Astrocyte (in vitro differentiated cells and primary cell): ENCODE data around the gene TLX1. TPM values are rescaled to one million over a fixed set of nuclear protein-coding genes. Genes with fewer than 3 reads are reported as not detected.
"Not testable (repeated sequence)": the region's sequence is repeated elsewhere in the genome, so short reads cannot be mapped to it uniquely, and the experiment has no call there.

ENCODE experiments used
- DNase-seq: peaks from one replicate; pipeline ENCODE4 v3.0.0-alpha.2; 2010; ENCODE audit warnings: low read depth
- FAIRE-seq: peaks from 2 replicates; lab custom pipeline; 2011; peaks lifted over from hg19 to GRCh38; lab: Jason Lieb, UNC
- H2AFZ ChIP-seq: 2 replicates; pipeline ENCODE4 v1.6.0; 2012; ENCODE audit warnings: low read depth, low read length, inconsistent platforms
- H3K27ac ChIP-seq: 2 replicates; pipeline ENCODE4 v1.5.1; 2011; ENCODE audit warnings: low read depth, low read length, inconsistent platforms
- H3K27me3 ChIP-seq: 2 replicates; pipeline ENCODE4 v1.6.0; 2011; ENCODE audit warnings: low read length, inconsistent platforms; ENCODE audit not compliant: insufficient read depth
- H3K36me3 ChIP-seq: 2 replicates; pipeline ENCODE4 v1.5.1; 2011; ENCODE audit warnings: low read length, inconsistent platforms; ENCODE audit not compliant: insufficient read depth
- H3K4me1 ChIP-seq: 2 replicates; pipeline ENCODE4 v1.5.1; 2011; ENCODE audit warnings: low read length, inconsistent platforms; ENCODE audit not compliant: insufficient read depth
- H3K4me2 ChIP-seq: 2 replicates; pipeline ENCODE4 v1.6.0; 2012; ENCODE audit warnings: low read length, inconsistent platforms
- H3K4me3 ChIP-seq: 2 replicates; pipeline ENCODE4 v1.5.1; 2011; ENCODE audit warnings: low read depth, mild to moderate bottlenecking, low read length, inconsistent platforms; ENCODE audit not compliant: insufficient read depth
- H3K79me2 ChIP-seq: 2 replicates; pipeline ENCODE4 v1.6.0; 2012; ENCODE audit warnings: mild to moderate bottlenecking, low read length, inconsistent platforms; ENCODE audit not compliant: insufficient read depth
- H3K9ac ChIP-seq: 2 replicates; pipeline ENCODE4 v1.6.0; 2012; ENCODE audit warnings: mild to moderate bottlenecking, low read length, inconsistent platforms
- H3K9me3 ChIP-seq: 2 replicates; pipeline ENCODE4 v1.5.1; 2012; ENCODE audit warnings: low read depth, mild to moderate bottlenecking, low read length, inconsistent platforms; ENCODE audit not compliant: insufficient read depth
- H4K20me1 ChIP-seq: 2 replicates; pipeline ENCODE4 v1.6.0; 2012; ENCODE audit warnings: low read length, inconsistent platforms; ENCODE audit not compliant: insufficient read depth
- H3K27ac Mint-ChIP-seq: one replicate; pipeline ENCODE4 v1.8.0; 2021; ENCODE audit warnings: mild to moderate bottlenecking, mixed read lengths; ENCODE audit not compliant: unreplicated experiment
- H3K27me3 Mint-ChIP-seq: one replicate; pipeline ENCODE4 v1.8.0; 2021; ENCODE audit warnings: low read depth, mixed read lengths; ENCODE audit not compliant: unreplicated experiment
- H3K36me3 Mint-ChIP-seq: one replicate; pipeline ENCODE4 v1.8.0; 2021; ENCODE audit warnings: low read depth, mixed read lengths; ENCODE audit not compliant: unreplicated experiment
- H3K4me1 Mint-ChIP-seq: one replicate; pipeline ENCODE4 v1.8.0; 2021; ENCODE audit warnings: low read depth, mixed read lengths; ENCODE audit not compliant: unreplicated experiment
- H3K4me3 Mint-ChIP-seq: one replicate; pipeline ENCODE4 v1.8.0; 2021; ENCODE audit warnings: mild to moderate bottlenecking, moderate library complexity, mixed read lengths; ENCODE audit not compliant: unreplicated experiment
- H3K9me3 Mint-ChIP-seq: one replicate; pipeline ENCODE4 v1.8.0; 2021; ENCODE audit warnings: mild to moderate bottlenecking, mixed read lengths; ENCODE audit not compliant: unreplicated experiment
- CTCF ChIP-seq: IDR thresholded peaks from 2 replicates; pipeline ENCODE4 v1.5.1; 2011; ENCODE audit warnings: low read depth, mild to moderate bottlenecking, inconsistent platforms, low read length, moderate library complexity; ENCODE audit not compliant: insufficient read depth
- EZH2 ChIP-seq: IDR thresholded peaks from 2 replicates; pipeline ENCODE4 v1.6.1; 2012; ENCODE audit warnings: mild to moderate bottlenecking, low read length, inconsistent platforms; ENCODE audit not compliant: insufficient read depth
- total RNA-seq: library from RNA; stranded (reverse); gene quantifications from 2 replicates; pipeline ENCODE4 v1.2.1, GENCODE V29; 2021

The TLX1 gene
- total RNA-seq, 1 donor from 2014 or later, result not detected

DNA sequence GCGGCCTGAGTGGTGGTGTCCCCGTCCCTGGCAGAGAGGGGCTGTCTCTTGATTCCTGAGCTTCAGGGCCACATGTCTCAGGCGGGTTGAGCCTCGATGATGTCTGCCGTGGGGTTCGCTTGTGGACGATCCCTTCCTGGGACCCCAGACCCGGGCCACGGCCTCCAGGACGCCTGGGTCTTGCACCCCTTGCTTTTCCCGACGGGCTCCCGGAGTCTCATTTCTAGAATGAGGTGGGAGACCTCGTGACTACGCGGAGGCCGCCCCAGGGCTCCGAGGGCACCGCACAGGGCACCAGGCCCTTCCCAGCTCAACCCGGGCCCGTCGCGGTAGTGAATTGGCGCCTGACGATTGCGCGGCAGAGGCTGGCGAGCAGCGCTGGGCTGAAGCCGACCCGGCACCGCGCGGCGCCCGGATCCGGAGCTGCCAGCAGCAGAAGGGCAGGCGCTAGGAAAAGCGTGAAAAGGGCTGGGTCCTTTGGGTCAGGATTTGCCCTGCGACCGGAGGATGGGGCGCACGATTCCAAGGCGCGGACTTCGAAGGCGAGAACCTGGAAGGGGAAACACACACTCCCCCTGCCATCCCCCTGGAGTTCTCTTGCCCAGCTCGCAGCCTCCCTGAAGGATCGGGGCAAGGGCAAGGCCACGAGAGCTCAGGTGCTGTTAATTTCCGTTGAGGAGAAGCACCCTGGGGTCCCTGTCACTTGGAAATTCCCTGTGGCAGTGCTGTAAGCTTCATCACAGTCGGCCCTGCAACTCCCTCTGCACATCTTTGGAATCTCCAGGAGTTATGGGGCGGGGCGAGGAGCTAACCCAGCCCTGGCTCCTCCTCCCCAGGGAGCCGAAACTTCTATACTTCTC is 15.5 kb downstream of the TLX1 start:
- H3K27ac Mint-ChIP-seq, result no peak overlapping the region
- peaks cover 19% of the 10 kb centered on the region for H3K9me3 Mint-ChIP-seq
- H3K9ac ChIP-seq, result no peak overlapping the region
- peaks cover 6% of the 10 kb centered on the region for H3K4me1 Mint-ChIP-seq
- peaks cover 81% of the 10 kb centered on the region for H3K27me3 ChIP-seq
- no peaks in the 10 kb centered on the region for H3K36me3 ChIP-seq
- no peak overlapping the region for H3K4me3 Mint-ChIP-seq
- H3K36me3 Mint-ChIP-seq, result no peaks in the 10 kb centered on the region
- DNase-seq (no peak), FAIRE-seq (no peak)
- no peak overlapping the region for H3K27ac ChIP-seq
- H3K79me2 ChIP-seq, result no peaks in the 10 kb centered on the region
- H3K4me1 ChIP-seq, result no peaks in the 10 kb centered on the region
- no peak overlapping the region for H3K4me2 ChIP-seq
- no peak overlapping the region for H3K4me3 ChIP-seq
- H4K20me1 ChIP-seq, result peaks cover 3% of the 10 kb centered on the region
- peaks cover 6% of the 10 kb centered on the region for H3K9me3 ChIP-seq
- peaks cover 86% of the 10 kb centered on the region for H3K27me3 Mint-ChIP-seq
- no peak overlapping the region for H2AFZ ChIP-seq
- TF ChIP-seq CTCF (no peak), EZH2 (peak; percentile 89)

DNA sequence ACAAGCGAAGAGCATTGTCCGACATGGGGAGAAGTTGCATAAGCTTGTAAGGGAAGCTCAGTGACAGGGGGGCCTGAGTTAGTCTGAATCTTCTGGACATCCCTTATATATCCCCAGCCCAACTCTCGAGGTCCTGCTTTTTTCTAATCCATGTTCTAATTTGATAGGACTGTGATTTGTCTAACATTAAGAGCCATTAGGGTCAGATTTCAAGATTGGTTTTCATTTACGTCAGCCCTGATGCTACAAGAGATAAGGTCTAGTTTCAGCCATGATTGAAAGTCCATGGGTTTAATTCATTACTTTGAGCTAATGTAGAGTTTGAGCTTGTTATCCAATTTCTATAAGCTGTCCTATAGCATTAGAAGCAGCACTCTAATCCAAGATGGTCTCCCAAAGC is 20.3 kb downstream of the TLX1 start:
- Histone ChIP-seq H3K36me3 (no peaks in the 10 kb centered on the region), H2AFZ (no peak overlapping the region), H3K9ac (no peak overlapping the region), H3K27me3 (peaks cover 57% of the 10 kb centered on the region), H3K4me3 (no peak overlapping the region), H4K20me1 (no peaks in the 10 kb centered on the region), H3K4me2 (no peak overlapping the region), H3K9me3 (peaks cover 6% of the 10 kb centered on the region), H3K4me1 (no peaks in the 10 kb centered on the region), H3K27ac (no peak overlapping the region), H3K79me2 (no peaks in the 10 kb centered on the region)
- FAIRE-seq (no peak), DNase-seq (no peak)
- Mint-ChIP-seq H3K4me3 (no peak overlapping the region), H3K36me3 (no peaks in the 10 kb centered on the region), H3K27me3 (peaks cover 77% of the 10 kb centered on the region), H3K9me3 (peaks cover 15% of the 10 kb centered on the region), H3K27ac (no peak overlapping the region), H3K4me1 (peaks cover 8% of the 10 kb centered on the region)
- TF ChIP-seq CTCF (no peak), EZH2 (no peak)

- no peak overlapping the region for H3K27ac ChIP-seq
- DNase-seq (no peak), FAIRE-seq (no peak)
- no peak overlapping the region for H3K4me3 ChIP-seq
- H3K27me3 Mint-ChIP-seq, result peaks cover 73% of the 10 kb centered on the region
- peaks cover 14% of the 10 kb centered on the region for H3K9me3 Mint-ChIP-seq
- peaks cover 55% of the 10 kb centered on the region for H3K27me3 ChIP-seq
- TF ChIP-seq EZH2 (no peak), CTCF (no peak)
- H3K9me3 ChIP-seq, result peaks cover 6% of the 10 kb centered on the region
- no peak overlapping the region for H2AFZ ChIP-seq
- H3K27ac Mint-ChIP-seq, result no peak overlapping the region
- H3K4me1 Mint-ChIP-seq, result peaks cover 8% of the 10 kb centered on the region
- no peaks in the 10 kb centered on the region for H3K4me1 ChIP-seq
- H3K4me3 Mint-ChIP-seq, result no peak overlapping the region
- no peaks in the 10 kb centered on the region for H4K20me1 ChIP-seq
- H3K4me2 ChIP-seq, result no peak overlapping the region
- H3K9ac ChIP-seq, result no peak overlapping the region
- H3K36me3 Mint-ChIP-seq, result no peaks in the 10 kb centered on the region
- no peaks in the 10 kb centered on the region for H3K36me3 ChIP-seq
- no peaks in the 10 kb centered on the region for H3K79me2 ChIP-seq
Observed at GRCh38 chr10:101152316-101152715, 21.2 kb downstream of the TLX1 start.

DNA sequence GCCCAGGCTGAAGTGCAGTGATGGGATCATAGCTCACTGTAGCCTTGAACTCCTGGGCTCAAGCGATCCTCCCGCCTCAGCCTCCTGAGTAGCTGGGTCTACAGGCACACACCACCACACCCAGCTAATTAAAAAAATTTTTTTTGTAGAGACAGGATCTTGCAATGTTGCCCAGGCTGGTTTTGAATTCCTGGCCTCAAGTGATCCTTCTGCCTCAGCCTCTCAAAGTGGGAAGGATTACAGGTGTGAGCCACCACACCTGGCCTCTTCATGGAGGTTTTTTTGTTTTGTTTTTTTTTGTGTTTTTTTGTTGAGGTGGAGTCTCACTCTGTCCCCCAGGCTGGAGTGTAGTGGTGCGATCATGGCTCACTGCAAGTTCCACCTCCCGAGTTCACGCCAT is 23.4 kb downstream of the TLX1 start:
- not testable (repeated sequence) for H3K4me3 Mint-ChIP-seq, H3K36me3 Mint-ChIP-seq, FAIRE-seq, H3K4me3 ChIP-seq, H3K36me3 ChIP-seq, H3K27ac Mint-ChIP-seq, H3K4me2 ChIP-seq, DNase-seq, H3K9me3 Mint-ChIP-seq, H3K4me1 ChIP-seq, H3K9me3 ChIP-seq, H3K9ac ChIP-seq, H3K27ac ChIP-seq, H4K20me1 ChIP-seq, H2AFZ ChIP-seq, H3K79me2 ChIP-seq
- H3K27me3 Mint-ChIP-seq, result peaks cover 70% of the 10 kb centered on the region
- peaks cover 18% of the 10 kb centered on the region for H3K4me1 Mint-ChIP-seq
- H3K27me3 ChIP-seq, result peaks cover 48% of the 10 kb centered on the region
